ENCODE data around the gene PNRC2.
"Not testable (repeated sequence)": the region's sequence is repeated elsewhere in the genome, so short reads cannot be mapped to it uniquely, and the experiment has no call there.

Gene PNRC2

DNA sequence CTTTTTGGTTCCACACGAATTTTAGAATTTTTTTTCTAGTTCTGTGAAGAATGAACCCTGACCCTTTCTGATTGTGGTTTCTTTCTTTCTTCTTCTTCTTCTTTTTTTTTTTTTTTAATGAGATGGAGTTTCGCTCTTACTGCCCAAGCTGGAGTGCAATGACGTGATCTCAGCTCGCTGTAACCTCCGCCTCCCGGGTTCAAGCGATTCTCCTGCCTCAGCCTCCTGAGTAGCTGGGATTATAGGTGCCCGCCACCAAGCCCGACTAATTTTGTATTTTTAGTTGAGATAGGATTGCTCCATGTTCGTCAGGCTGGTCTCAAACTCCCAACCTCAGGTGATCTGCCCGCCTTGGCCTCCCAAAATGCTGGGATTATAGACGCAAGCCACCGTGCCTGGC is 32.4 kb downstream of the PNRC2 start:
- H3K27ac Mint-ChIP-seq; H3K27me3 Mint-ChIP-seq; ATAC-seq (replicated peaks); H3K4me3 Mint-ChIP-seq; H3K9me3 Mint-ChIP-seq; H3K36me3 Mint-ChIP-seq; DNase-seq; H3K4me1 Mint-ChIP-seq: not testable (repeated sequence)

DNA sequence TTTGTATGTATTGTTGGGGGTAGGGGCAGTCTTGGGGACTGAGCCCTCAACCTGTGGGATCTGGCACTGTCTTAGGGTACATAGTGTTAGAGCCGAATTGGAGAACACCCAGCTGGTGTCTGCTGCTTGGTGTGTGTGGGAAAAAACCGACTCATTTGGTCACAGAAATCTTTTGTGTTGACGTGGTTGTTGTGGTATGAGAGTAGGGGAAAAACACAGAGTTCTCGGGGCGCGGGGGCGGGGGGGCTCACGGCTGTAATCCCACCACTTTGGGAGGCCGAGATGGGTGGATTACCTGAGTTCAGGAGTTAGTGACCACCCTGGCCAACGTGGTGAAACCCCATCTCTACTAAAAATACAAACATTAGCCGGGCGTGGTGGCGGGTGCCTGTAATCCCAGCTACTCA is 35.8 kb downstream of the PNRC2 start:
- H3K9me3 Mint-ChIP-seq, result no peaks in the 10 kb centered on the region

DNA sequence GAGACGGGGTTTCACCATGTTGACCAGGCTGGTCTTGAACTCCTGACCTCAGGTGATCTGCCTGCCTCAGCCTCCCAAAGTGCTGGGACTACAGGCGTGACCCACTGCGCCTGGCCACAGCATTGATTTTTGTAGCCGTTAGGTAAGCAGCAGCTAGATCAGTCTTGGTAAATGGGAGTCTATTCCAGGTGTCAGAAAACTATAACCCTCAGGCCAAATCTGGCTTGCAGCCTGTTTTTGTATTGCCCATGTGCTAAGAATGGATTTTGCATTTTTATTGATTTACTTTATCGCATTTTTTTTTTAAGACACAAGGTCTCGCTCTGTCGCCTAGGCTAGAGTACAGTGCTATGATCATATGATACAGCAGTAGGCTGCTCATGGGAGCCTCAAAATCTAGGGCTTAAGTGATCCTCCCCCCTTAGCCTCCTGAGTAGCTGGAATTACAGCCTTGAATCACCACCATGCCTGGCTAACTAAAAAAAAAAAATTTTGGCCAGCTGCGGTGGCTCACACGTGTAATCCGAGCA is 37.1 kb downstream of the PNRC2 start:
- ATAC-seq (replicated peaks), result no peak
- H3K36me3 Mint-ChIP-seq, result no peaks in the 10 kb centered on the region
- no peak overlapping the region for H3K27ac Mint-ChIP-seq
- no peak for DNase-seq
- no peaks in the 10 kb centered on the region for H3K9me3 Mint-ChIP-seq
- no peaks in the 10 kb centered on the region for H3K27me3 Mint-ChIP-seq
- H3K4me3 Mint-ChIP-seq, result no peak overlapping the region
- peaks cover 3 to 12% of the 10 kb centered on the region in 2 donors for H3K4me1 Mint-ChIP-seq

More for the DNA sequence above, 35.8 kb downstream of the PNRC2 start:
- Mint-ChIP-seq H3K36me3 (no peaks in the 10 kb centered on the region), H3K27me3 (no peaks in the 10 kb centered on the region), H3K4me3 (no peak overlapping the region), H3K27ac (no peak overlapping the region), H3K4me1 (peaks cover 3 to 12% of the 10 kb centered on the region in 2 donors)
- DNase-seq (no peak), ATAC-seq (replicated peaks) (no peak)

DNA sequence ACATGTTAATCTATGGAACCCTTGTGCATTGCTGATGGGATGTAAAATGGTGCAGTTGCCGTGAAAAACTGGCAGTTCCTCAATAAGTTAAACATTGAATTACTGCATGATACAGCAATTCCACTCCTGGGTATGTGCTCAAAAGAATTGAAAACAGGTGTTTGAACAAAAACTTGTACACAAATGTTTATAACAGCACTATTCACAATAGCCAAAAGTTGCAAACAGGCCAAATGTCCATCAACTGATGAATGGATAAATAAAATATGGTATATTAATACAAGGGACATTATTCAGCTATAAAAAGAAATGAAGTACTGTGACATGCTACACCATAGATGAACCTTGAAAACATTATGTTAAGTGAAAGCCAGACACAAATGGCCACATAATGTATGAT is 38.2 kb downstream of the PNRC2 start:
- Mint-ChIP-seq H3K9me3 (no peaks in the 10 kb centered on the region), H3K36me3 (no peaks in the 10 kb centered on the region), H3K27me3 (no peaks in the 10 kb centered on the region), H3K27ac (no peak overlapping the region), H3K4me1 (peaks cover 3 to 12% of the 10 kb centered on the region in 2 donors), H3K4me3 (no peak overlapping the region)
- no peak for DNase-seq
- ATAC-seq (replicated peaks), result no peak

DNA sequence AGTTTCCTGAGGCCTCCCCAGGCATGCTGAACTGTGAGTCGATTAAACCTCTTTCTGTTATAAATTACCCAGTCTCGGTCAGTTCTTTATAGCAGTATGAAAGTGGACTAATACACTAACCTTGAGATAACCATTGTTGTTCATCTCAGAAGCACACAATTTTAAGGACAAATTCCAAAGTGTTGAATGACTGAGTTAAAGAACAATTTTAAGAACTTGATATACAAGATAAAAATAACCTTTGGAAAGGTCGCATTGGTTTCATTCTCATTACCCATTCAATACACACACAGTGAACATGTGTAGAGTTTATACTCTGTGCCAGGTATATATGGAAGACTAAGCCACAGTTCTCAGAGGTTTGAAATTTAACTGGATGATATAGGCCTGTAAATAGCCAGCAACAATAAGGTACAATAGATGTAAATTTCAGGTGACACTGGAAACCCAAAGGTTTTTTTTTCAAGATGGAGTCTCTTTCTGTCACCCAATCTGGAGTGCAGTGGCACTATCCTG is 39.6 kb downstream of the PNRC2 start:
- ATAC-seq (replicated peaks), result no peak
- H3K4me1 Mint-ChIP-seq, result peaks cover 10 to 19% of the 10 kb centered on the region in 2 donors
- H3K4me3 Mint-ChIP-seq, result peak overlapping the region in 1 of 2 donors; percentile 10
- DNase-seq, result no peak
- no peak overlapping the region for H3K27ac Mint-ChIP-seq
- H3K27me3 Mint-ChIP-seq, result peaks cover 6 to 7% of the 10 kb centered on the region in 2 donors
- no peaks in the 10 kb centered on the region for H3K9me3 Mint-ChIP-seq
- H3K36me3 Mint-ChIP-seq, result no peaks in the 10 kb centered on the region

DNA sequence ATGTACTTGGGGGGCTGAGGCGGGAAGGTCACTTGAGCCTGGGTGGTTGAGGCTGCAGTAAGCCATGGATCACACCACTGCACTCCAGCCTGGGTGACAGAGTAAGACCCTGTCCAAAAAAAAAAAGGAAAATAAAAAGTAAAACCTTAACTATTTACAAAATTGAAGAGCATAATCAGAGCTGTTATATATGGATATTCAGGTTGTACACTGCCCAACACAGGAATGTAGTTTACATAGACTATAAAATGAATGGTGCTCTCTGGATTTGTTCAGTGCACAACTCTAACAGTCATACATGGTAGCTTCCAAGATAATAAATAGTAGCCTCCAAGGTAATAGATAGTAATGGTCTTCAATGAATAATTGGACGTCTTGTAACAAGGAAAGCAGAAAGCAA is 43.1 kb downstream of the PNRC2 start:
- no peak overlapping the region for H3K4me3 Mint-ChIP-seq
- no peak for DNase-seq
- H3K9me3 Mint-ChIP-seq, result no peaks in the 10 kb centered on the region
- H3K27me3 Mint-ChIP-seq, result peaks cover 6 to 7% of the 10 kb centered on the region in 2 donors
- no peak overlapping the region for H3K27ac Mint-ChIP-seq
- H3K4me1 Mint-ChIP-seq, result peaks cover 10 to 19% of the 10 kb centered on the region in 2 donors
- no peaks in the 10 kb centered on the region for H3K36me3 Mint-ChIP-seq
- ATAC-seq (replicated peaks), result no peak

DNA sequence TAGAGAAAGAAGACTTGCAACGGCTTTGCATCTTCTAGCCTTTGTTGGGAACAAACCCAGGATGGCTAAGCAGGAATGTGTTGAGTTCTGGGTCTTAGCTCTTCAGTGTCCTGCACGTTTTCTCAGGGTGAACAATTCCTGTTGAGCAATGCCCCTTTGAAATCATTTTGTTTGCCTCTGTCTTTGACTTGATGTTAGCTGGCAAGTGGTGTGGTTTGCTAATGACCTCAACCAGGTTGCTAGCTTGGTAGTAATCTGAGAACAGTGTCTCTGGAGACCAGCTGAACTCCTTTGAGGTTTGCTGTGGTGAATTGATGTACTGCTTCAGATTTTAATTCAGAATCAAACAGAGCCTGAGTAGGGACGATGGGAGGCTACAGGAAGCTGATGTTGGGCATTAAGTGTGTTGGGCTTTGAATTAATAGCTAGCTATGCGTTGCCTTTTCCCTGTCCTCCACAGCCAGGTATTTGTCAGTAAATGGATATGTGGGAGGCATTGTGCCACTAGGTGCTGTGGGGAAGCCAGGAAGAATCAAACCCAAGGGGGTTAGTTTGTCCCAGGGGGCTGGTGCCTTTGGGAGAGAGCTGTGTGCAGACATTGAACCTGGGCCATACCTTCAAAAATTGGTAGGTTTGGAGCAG is 43.8 kb downstream of the PNRC2 start:
- Mint-ChIP-seq H3K9me3 (no peaks in the 10 kb centered on the region), H3K36me3 (no peaks in the 10 kb centered on the region), H3K4me1 (peaks cover 10 to 18% of the 10 kb centered on the region in 2 donors), H3K27ac (no peak overlapping the region), H3K4me3 (peak overlapping the region in 1 of 2 donors; percentile 8), H3K27me3 (peaks cover 6 to 7% of the 10 kb centered on the region in 2 donors)
- peak; percentile 79 to 83 for ATAC-seq (replicated peaks)
- no peak for DNase-seq

DNA sequence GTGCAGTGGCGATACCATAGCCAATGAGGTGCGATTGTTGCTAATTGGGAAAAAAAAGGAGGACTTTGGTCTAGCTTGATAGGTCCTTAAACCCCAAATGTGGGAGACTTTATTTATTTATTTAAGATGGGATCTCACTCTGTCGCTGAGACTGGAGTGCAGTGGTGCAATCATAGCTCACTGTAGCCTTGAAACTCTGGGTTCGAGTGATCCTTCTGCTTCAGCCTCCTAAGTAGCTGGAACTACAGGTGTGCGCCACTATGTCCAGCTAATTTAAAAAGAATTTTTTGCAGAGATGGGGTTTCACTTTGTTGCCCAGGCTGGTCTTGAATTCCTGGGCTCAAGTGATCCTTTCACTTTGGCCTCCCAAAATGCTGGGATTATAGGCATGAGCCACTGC is 44.5 kb downstream of the PNRC2 start:
- H3K9me3 Mint-ChIP-seq, result no peaks in the 10 kb centered on the region
- H3K27ac Mint-ChIP-seq, result no peak overlapping the region
- ATAC-seq (replicated peaks) (no peak), DNase-seq (no peak)
- peaks cover 6 to 7% of the 10 kb centered on the region in 2 donors for H3K27me3 Mint-ChIP-seq
- peaks cover 7 to 12% of the 10 kb centered on the region in 2 donors for H3K4me1 Mint-ChIP-seq
- H3K4me3 Mint-ChIP-seq, result no peak overlapping the region
- no peaks in the 10 kb centered on the region for H3K36me3 Mint-ChIP-seq

DNA sequence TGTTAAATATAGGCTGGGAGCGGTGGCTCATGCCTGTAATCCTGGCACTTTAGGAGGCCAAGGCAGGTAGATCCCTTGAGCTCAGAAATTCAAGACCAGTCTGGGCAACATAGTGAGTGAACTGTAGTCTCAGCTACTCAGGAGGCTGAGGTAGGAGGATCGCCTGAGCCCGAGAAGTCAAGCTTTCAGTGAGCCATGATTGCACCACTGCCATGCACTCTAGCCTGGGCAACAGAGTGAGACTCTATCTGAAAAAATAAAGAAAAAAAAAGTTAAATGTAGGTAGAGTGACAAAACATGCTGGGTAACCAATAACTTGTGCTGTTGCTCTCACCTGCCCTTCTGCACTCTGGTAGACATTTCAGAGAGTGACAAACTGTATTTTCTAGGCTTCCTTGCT is 45.5 kb downstream of the PNRC2 start:
- H3K4me1 Mint-ChIP-seq, result peaks cover 7% of the 10 kb centered on the region in 2 donors
- H3K9me3 Mint-ChIP-seq, result no peaks in the 10 kb centered on the region
- H3K4me3 Mint-ChIP-seq, result no peak overlapping the region
- no peak for ATAC-seq (replicated peaks)
- H3K27ac Mint-ChIP-seq, result no peak overlapping the region
- H3K27me3 Mint-ChIP-seq, result peaks cover 7 to 12% of the 10 kb centered on the region in 2 donors
- no peaks in the 10 kb centered on the region for H3K36me3 Mint-ChIP-seq
- no peak for DNase-seq

DNA sequence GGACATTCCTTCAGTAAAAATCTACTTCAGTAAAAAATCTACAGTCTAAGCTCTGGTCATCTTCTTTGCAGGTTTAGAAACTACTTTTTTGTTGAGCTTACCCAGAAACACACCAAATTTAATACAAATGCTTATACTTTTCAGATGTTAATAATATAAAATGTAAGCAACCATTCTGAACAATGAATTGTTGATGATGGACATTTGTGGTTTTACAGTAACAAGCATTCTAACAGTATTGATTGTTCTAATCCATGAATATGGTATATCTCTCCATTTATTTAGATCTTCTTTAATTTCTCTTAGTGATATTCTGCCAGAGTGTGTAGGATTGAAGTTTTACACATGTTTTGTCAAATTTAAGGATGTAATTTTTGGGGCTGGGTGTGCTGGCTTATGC is 47.5 kb downstream of the PNRC2 start:
- Mint-ChIP-seq H3K27ac (no peak overlapping the region), H3K4me1 (peaks cover 7 to 8% of the 10 kb centered on the region in 2 donors), H3K27me3 (peaks cover 23 to 24% of the 10 kb centered on the region in 2 donors), H3K9me3 (no peaks in the 10 kb centered on the region), H3K4me3 (no peak overlapping the region), H3K36me3 (no peaks in the 10 kb centered on the region)
- DNase-seq, result no peak
- ATAC-seq (replicated peaks), result no peak

DNA sequence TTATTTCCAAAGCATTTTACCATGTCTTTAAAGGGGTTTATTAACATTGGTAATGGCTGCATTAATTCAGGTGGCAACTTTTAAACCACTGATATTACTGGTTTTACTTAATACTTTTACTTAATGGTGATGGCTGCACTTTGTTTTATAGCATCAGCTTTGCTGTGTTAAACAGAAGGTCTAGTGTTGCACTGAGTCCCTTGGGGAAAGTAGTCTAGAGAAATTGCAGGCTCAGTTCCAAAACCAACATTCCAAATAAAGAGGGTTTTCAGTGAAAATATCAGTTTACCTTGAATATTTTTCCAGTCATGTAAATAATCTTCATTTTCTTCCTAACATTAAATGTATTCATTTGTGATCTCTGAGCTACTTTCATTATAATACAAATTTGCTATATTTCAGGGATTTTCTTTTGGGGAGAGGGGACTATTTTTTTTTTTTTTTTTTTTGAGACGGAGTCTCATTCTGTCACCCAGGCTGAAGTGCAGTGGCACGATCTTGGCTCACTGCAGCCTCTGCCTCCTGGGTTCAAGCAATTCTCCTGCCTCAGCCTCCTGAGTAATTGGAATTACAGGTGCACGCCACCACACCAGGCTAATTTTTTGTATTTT is 49.1 kb downstream of the PNRC2 start:
- DNase-seq; H3K4me1 Mint-ChIP-seq; H3K4me3 Mint-ChIP-seq; H3K36me3 Mint-ChIP-seq; H3K27ac Mint-ChIP-seq; ATAC-seq (replicated peaks); H3K9me3 Mint-ChIP-seq: not testable (repeated sequence)
- peaks cover 22 to 26% of the 10 kb centered on the region in 2 donors for H3K27me3 Mint-ChIP-seq

DNA sequence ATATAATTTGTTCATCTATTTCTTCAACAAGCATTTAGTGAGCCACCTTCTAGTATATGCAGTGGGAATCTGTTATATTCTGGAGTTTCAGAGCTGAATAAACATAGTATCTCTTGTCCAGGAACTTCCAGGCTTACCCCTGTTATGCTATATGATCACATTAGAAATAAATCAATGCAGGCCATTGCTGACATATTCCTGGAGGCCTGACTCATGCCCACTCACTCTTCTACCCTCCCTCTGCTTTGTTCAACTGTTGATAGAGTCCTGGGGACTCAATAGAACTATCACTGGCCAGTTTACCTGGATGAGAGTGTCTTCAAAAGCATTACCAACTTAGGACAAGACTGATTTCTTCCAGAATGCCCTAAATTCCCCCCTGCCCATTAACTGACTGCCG is 49.8 kb downstream of the PNRC2 start:
- DNase-seq, result no peak
- no peaks in the 10 kb centered on the region for H3K36me3 Mint-ChIP-seq
- ATAC-seq (replicated peaks), result no peak
- H3K27me3 Mint-ChIP-seq, result peaks cover 19 to 22% of the 10 kb centered on the region in 2 donors
- peaks cover 0 to 1% of the 10 kb centered on the region in 2 donors for H3K4me1 Mint-ChIP-seq
- H3K9me3 Mint-ChIP-seq, result no peaks in the 10 kb centered on the region
- H3K27ac Mint-ChIP-seq, result no peak overlapping the region
- H3K4me3 Mint-ChIP-seq, result no peak overlapping the region

DNA sequence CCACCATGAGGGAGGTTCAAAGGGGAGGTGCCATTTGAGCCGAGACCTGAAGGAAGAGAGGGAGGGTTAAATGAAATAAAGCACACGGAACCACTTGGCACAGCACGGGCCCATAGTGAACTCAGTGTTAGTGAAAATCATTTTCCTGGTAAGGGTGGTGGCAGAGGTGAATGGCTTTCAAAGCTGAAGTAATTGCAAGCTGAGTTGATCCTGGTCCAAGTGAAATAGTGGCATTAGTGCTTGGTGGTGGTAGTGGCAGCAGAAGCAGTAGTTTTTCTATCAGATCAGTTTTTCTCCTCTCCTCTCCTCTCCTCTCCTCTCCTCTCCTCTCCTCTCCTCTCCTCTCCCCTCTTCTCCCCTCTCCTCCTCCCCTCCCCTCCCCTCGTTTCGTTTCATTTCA is 51.0 kb downstream of the PNRC2 start:
- H3K36me3 Mint-ChIP-seq, result no peaks in the 10 kb centered on the region
- DNase-seq, result no peak
- H3K27ac Mint-ChIP-seq, result no peak overlapping the region
- H3K9me3 Mint-ChIP-seq, result no peaks in the 10 kb centered on the region
- no peak for ATAC-seq (replicated peaks)
- peaks cover 0 to 1% of the 10 kb centered on the region in 2 donors for H3K4me1 Mint-ChIP-seq
- peaks cover 19 to 22% of the 10 kb centered on the region in 2 donors for H3K27me3 Mint-ChIP-seq
- H3K4me3 Mint-ChIP-seq, result no peak overlapping the region

DNA sequence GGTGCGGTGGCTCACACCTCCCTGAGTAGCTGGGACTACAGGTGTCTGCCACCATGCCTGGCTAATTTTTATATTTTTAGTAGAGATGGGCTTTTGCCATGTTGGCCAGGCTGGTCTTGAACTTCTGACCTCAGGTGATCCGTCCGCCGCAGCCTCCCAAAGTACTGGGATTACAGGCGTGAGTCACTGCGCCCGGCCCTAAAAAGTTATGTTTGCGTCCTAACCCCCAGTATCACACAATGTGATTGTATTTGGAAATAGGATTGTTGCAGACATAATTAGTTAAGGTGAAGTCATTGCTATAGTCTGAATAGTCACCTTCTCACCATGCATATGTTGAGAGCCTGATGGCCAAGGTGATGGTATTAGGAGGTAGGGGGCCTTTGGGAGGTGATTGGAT is 53.2 kb downstream of the PNRC2 start:
- H3K4me1 Mint-ChIP-seq; H3K36me3 Mint-ChIP-seq; H3K9me3 Mint-ChIP-seq; ATAC-seq (replicated peaks); H3K4me3 Mint-ChIP-seq; H3K27ac Mint-ChIP-seq; DNase-seq: not testable (repeated sequence)
- H3K27me3 Mint-ChIP-seq, result peaks cover 22% of the 10 kb centered on the region in 2 donors
